ENCODE data around the gene WDR26.

The WDR26 gene

DNA sequence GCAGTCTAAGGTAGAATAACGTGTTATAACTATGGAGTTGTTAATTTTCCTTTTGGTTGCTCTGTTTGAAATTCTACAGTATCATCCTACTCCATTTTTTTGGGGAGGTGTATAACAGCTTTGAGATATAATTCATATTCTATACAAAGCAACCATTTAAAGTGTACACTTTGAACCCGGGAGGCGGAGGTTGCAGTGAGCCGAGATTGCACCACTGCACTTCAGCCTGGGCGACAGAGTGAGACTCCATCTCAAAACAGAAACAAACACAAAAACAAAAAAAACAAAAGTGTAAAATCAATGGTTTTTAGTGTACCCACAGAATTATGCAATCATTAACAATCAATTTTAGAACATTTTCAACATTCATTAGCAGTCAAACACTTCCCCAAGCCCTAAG lies 44.1 kb downstream of the WDR26 start:
- TF ChIP-seq CTCF (IDR thresholded peaks at IDR 0.05) = no peak
- DNase-seq = no peak
- no peaks in the 10 kb centered on the region for H3K27me3 ChIP-seq
- H3K4me3 ChIP-seq = no peak overlapping the region
- no peaks in the 10 kb centered on the region for H3K9me3 ChIP-seq
- H3K4me1 ChIP-seq = peaks cover 0 to 12% (median 0%) of the 10 kb centered on the region in 4 donors
- peaks cover 61 to 76% (median 69%) of the 10 kb centered on the region in 3 donors for H3K36me3 ChIP-seq
- intact Hi-C loops (cut with DNase I; ENCODE audit: low total_unique reads) = no loop called here
- H3K27ac ChIP-seq = no peak overlapping the region

- no peak for TF ChIP-seq CTCF (IDR thresholded peaks at IDR 0.05)
- H3K36me3 ChIP-seq = peaks cover 37 to 53% (median 53%) of the 10 kb centered on the region in 3 donors
- no peak overlapping the region for H3K4me3 ChIP-seq
- no peak overlapping the region for H3K27ac ChIP-seq
- intact Hi-C loops (cut with DNase I; ENCODE audit: low total_unique reads) = no loop called here
- H3K9me3 ChIP-seq = no peaks in the 10 kb centered on the region
- no peaks in the 10 kb centered on the region for H3K27me3 ChIP-seq
- H3K4me1 ChIP-seq = peaks cover 0 to 12% (median 0%) of the 10 kb centered on the region in 4 donors
- DNase-seq = no peak
Observed at GRCh38 chr1:224387943-224388342, 46.7 kb downstream of the WDR26 start.

GRCh38 chr1:224387302-224387912 lies 47.2 kb downstream of the WDR26 start:
- peaks cover 33 to 48% (median 47%) of the 10 kb centered on the region in 3 donors for H3K36me3 ChIP-seq
- H3K4me1 ChIP-seq = peaks cover 0 to 12% (median 0%) of the 10 kb centered on the region in 4 donors
- intact Hi-C loops (cut with DNase I; ENCODE audit: low total_unique reads) = no loop called here
- no peak for DNase-seq
- no peaks in the 10 kb centered on the region for H3K27me3 ChIP-seq
- no peaks in the 10 kb centered on the region for H3K9me3 ChIP-seq
- no peak overlapping the region for H3K27ac ChIP-seq
- TF ChIP-seq CTCF (IDR thresholded peaks at IDR 0.05) = no peak
- H3K4me3 ChIP-seq = no peak overlapping the region

DNA sequence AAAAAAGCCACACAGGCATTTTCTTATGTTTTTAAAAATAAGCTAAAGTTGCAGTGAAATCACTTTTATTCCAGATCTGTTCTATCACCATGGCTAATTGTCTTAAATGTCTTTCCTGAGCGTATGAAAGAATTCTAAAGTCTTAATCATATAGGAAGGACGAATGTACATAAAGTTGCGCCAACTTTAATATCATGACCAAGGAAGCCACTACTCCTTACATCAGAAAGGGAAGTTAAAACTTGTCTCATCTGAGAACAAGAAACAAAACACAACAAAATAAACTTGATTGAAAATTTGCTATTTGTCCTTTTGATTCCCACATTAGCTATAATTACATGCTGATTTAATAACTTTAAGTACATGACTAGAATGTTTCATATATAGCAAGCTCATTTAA lies 51.4 kb downstream of the WDR26 start:
- H3K36me3 ChIP-seq = peaks cover 9 to 29% (median 27%) of the 10 kb centered on the region in 3 donors

GRCh38 chr1:224381880-224382548 lies 52.6 kb downstream of the WDR26 start:
- no peak for TF ChIP-seq CTCF (IDR thresholded peaks at IDR 0.05)
- no peak overlapping the region for H3K4me3 ChIP-seq
- H3K4me1 ChIP-seq = peaks cover 0 to 21% (median under 1%) of the 10 kb centered on the region in 4 donors
- no peaks in the 10 kb centered on the region for H3K9me3 ChIP-seq
- no peak for DNase-seq
- intact Hi-C loops (cut with DNase I; ENCODE audit: low total_unique reads) = no loop called here
- H3K27ac ChIP-seq = no peak overlapping the region
- H3K27me3 ChIP-seq = no peaks in the 10 kb centered on the region
- peaks cover 10 to 38% (median 30%) of the 10 kb centered on the region in 3 donors for H3K36me3 ChIP-seq

More for the DNA sequence above, 51.4 kb downstream of the WDR26 start:
- Histone ChIP-seq H3K4me3 (no peak overlapping the region), H3K4me1 (peaks cover 0 to 12% (median 0%) of the 10 kb centered on the region in 4 donors), H3K27ac (no peak overlapping the region), H3K27me3 (no peaks in the 10 kb centered on the region), H3K9me3 (no peaks in the 10 kb centered on the region)
- DNase-seq = no peak
- no peak for TF ChIP-seq CTCF (IDR thresholded peaks at IDR 0.05)
- intact Hi-C loops (cut with DNase I; ENCODE audit: low total_unique reads) = no loop called here
